GM12874 (cell line): ENCODE results near the gene MZT2B.

Source experiments
- CTCF ChIP-seq: IDR thresholded peaks from 2 replicates; pipeline ENCODE4 v1.5.1; 2011; ENCODE audit warnings: low read depth, mild to moderate bottlenecking, control low read depth, low read length, moderate library complexity; ENCODE audit not compliant: insufficient read depth

The MZT2B gene

GRCh38 chr2:130165293-130166016 is 16.6 kb upstream of the MZT2B start:
- TF ChIP-seq CTCF = no peak

GRCh38 chr2:130169896-130170295 is 12.2 kb upstream of the MZT2B start:
- no peak for TF ChIP-seq CTCF

- no peak for TF ChIP-seq CTCF
Observed at GRCh38 chr2:130181325-130181879, 660 bp upstream of the MZT2B start, which contains the start of gene SMPD4. Gene SMPD4, minus strand, starts transcription at chr2:130181602. Its CDS starts 5,010 bp downstream, at chr2:130176592.

GRCh38 chr2:130183512-130184373 is 1.7 kb downstream of the MZT2B start:
- no peak for TF ChIP-seq CTCF

GRCh38 chr2:130185436-130185835 is 3.4 kb downstream of the MZT2B start:
- TF ChIP-seq CTCF = no peak

- TF ChIP-seq CTCF = no peak
Observed at GRCh38 chr2:130185896-130186295, 3.8 kb downstream of the MZT2B start.

- no peak for TF ChIP-seq CTCF
Observed at GRCh38 chr2:130186391-130186790, 4.3 kb downstream of the MZT2B start.
